Breast epithelium (tissue), 3 donors: ENCODE measurements around the gene TEX36.
"Not testable (repeated sequence)": the region's sequence is repeated elsewhere in the genome, so short reads cannot be mapped to it uniquely, and the experiment has no call there.

ENCODE experiments used
- CTCF ChIP-seq, 3 donors: fragments of 450-650 bp; IDR thresholded peaks; one replicate each; pipeline ENCODE4 v1.5.1; 2016 to 2017; ENCODE audit warnings: antibody characterized with exemption in 3 of 3, mild to moderate bottlenecking in 3 of 3, moderate library complexity in 3 of 3
- POLR2A ChIP-seq: fragments of 450-650 bp; IDR thresholded peaks from one replicate; pipeline ENCODE4 v1.6.1; 2016; ENCODE audit warnings: antibody characterized with exemption, mild to moderate bottlenecking, moderate library complexity
- POLR2AphosphoS5 ChIP-seq, 3 donors: sonication (generic); formaldehyde crosslinking; IDR thresholded peaks; one replicate each; pipeline ENCODE4 v1.6.1; 2017; ENCODE audit warnings: antibody characterized with exemption in 3 of 3

- not testable (repeated sequence) for TF ChIP-seq CTCF (IDR thresholded peaks at IDR 0.05); POLR2A; POLR2AphosphoS5 (IDR thresholded peaks at IDR 0.05)
These were observed 31.8 kb upstream of the TEX36 start for GRCh38 chr10:125714728-125715127.
